ENCODE results near the gene NRARP.

NRARP gene

DNA sequence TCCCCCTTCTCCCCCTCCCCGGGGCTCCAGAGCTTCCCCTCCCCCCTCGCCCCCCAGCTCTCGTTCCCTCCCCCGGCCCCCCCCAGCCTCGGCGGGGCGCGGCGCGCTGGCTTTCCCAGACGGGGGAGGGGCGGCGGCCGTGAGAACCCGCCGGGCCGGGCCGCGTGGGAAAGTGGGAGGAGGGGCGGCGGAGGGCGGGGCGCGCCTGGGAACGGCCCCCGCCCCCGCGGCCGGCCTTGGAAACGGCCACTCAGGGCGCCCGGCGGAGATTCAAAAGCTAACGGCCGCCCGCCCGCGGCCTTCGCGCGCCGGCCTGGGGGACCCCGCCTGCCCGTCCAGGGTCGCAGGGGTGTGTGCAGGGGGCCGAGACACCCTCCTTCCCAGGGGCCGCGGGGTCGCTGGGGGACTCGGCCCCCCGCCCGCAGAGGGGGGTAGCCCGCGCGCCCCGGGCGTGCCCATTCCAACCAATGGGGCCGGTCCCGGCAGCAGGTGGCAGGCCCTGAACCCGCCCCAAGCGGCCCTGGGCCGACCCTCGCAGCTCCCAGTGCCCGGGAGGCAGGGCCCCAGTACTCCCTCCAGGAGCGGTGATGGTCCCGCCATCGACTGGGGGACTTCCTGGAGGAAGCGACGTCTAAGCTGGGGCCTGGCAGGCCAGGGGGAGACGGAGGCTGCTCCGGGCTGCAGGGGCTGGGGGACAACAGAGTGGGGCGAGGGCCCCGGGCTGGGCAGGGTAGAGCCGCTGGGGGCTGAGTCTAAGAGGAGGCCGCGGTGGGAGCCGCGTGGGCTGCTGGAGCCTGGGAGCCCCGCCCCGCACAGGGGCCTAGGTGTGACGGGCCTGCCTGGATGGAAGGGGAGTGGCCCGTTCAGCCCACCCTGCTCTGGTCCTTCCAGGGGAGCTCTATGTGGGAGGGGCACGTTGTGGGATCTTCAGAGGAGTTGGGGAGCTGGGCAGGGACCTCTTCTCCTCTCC lies 14.2 kb upstream of the NRARP start:
- no peak for TF ChIP-seq CTCF (IDR thresholded peaks at IDR 0.05; ENCODE audit: insufficient read depth, low read depth, low read length, missing control alignments)
- DNase-seq (ENCODE audit: low read depth): peak; percentile 76
- peak overlapping the region; percentile 16 for H3K4me3 ChIP-seq (ENCODE audit: low read length)

- DNase-seq (ENCODE audit: low read depth): no peak
- no peak for TF ChIP-seq CTCF (IDR thresholded peaks at IDR 0.05; ENCODE audit: insufficient read depth, low read depth, low read length, missing control alignments)
- H3K4me3 ChIP-seq (ENCODE audit: low read length): no peak overlapping the region
Observed at GRCh38 chr9:137315581-137316011, 13.5 kb upstream of the NRARP start.

DNA sequence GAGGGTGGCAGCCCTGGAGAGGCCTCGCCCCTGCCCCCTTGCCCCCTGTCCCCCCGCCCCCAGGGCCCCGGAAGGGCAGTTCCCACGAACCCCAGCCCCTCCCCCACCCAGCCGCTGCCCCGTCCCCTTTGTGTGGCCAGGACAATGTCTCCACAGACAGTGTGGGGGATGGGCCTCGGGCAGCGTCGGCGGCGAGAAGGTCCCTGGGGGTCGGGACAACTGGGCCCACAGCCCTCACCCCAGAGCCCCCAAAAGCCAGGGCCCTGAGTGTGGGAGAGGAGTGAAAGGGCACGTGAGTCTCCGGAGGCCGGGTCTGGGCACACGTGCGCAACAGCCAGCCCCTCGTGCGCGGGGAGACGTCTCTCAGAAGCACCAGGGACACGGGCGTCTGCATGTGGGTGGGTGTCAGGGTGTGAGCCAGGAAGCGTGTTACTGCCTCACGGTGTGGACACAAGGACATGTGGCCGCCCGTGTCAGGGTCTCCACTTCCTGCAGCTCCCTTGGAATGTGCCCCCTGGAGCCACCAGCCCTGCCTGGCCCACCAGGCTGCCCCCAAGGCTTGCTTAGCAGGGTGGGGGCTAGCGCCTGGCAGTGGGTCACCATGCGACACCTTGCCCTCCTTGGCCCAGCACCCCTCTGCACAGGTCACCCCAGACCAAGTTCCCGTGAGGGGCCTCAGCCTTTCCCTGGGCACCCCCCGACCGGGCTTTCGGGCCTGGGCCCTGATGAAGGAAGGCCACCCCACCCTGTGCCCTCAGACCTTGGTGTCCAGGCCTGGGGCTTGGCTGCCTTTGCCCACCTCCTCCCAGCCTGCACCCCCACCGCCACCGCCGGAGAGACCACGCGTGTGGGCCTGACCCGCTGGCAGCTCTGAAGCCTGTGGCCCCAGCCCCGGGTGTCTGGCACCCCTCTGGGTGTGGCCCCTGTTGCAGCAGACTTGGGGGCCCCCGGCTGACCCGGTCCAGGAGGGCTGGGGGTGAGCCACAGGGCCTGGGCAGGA lies 12.8 kb upstream of the NRARP start:
- no peak overlapping the region for H3K4me3 ChIP-seq (ENCODE audit: low read length)
- DNase-seq (ENCODE audit: low read depth): no peak
- TF ChIP-seq CTCF (IDR thresholded peaks at IDR 0.05; ENCODE audit: insufficient read depth, low read depth, low read length, missing control alignments): no peak

DNA sequence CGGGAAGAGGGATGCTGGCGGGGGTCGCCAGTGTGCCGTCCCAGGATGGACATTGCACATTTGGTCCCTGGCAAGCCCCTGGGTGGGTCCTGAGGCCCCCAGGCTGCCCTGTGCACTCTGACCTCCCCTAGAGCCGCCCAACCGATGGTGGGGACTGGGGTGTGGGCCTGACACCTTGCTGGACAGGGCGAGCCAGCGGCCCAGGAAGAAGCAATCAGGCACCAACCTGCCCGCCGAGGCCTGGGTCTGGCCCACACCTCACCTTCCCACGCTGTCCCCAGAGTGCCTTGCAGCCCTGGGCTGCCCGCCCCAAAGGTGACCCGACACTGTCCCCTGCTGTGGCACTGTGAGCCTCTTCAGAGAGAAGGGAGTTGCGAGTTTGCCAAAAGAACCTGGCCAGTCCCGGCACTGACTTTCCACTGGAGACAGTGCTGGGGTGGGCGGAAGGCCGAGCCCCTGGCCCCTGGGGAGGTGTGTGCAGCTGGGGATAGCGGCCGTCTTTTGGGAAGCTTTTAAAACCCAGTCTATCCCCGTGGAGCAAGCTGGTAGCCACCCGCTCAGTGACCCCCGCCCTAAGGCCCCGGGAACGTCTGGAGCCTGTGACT lies 12.0 kb upstream of the NRARP start:
- TF ChIP-seq CTCF (IDR thresholded peaks at IDR 0.05; ENCODE audit: insufficient read depth, low read depth, low read length, missing control alignments): no peak
- no peak for DNase-seq (ENCODE audit: low read depth)
- no peak overlapping the region for H3K4me3 ChIP-seq (ENCODE audit: low read length)

- no peak for DNase-seq (ENCODE audit: low read depth)
- H3K4me3 ChIP-seq (ENCODE audit: low read length): no peak overlapping the region
- no peak for TF ChIP-seq CTCF (IDR thresholded peaks at IDR 0.05; ENCODE audit: insufficient read depth, low read depth, low read length, missing control alignments)
Observed at GRCh38 chr9:137313326-137313936, 11.4 kb upstream of the NRARP start.

DNA sequence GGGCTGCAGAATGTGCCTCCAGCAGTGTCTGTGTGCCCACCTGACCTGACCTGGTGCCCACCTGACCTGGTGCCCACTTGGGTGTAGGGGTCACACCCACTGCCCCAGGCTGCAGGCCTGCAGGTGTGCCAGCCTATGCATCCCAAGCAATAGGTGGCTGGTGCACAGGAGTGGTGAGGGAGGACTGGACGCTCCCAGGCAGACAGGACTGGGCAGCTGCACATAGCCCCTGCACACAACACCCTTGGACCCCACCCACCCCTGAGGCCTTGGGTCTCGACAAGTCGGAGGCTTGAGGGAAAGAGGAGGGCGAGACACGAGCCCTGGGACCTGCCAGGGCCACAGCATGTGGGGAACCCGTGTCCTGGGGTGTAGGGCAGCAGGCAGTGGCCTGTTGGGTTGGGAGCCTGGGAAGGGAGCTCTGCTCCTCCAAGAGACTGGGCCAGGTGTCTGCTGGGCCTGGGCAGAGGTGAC lies 10.8 kb upstream of the NRARP start:
- no peak overlapping the region for H3K4me3 ChIP-seq (ENCODE audit: low read length)
- TF ChIP-seq CTCF (IDR thresholded peaks at IDR 0.05; ENCODE audit: insufficient read depth, low read depth, low read length, missing control alignments): no peak
- DNase-seq (ENCODE audit: low read depth): no peak
